Smooth muscle cell (in vitro differentiated cells): ENCODE measurements around the gene SPRED3. TPM values are rescaled to one million over a fixed set of nuclear protein-coding genes. Genes with fewer than 3 reads are reported as not detected.

Experiments used
- DNase-seq: peaks from one replicate; lab custom pipeline; 2025; ENCODE audit not compliant: unreplicated experiment; lab: John Stamatoyannopoulos, UW
- H2AFZ ChIP-seq: fragments of 200-600 bp; sonication (generic); 2 replicates; pipeline ENCODE4 v1.6.0; 2016; ENCODE audit warnings: antibody characterized with exemption, low read depth, mild to moderate bottlenecking
- H3F3A ChIP-seq: fragments of 200-600 bp; sonication (generic); 2 replicates; pipeline ENCODE4 v1.6.0; 2017; ENCODE audit warnings: antibody characterized with exemption, low read depth
- H3K27ac ChIP-seq: fragments of 200-600 bp; sonication (generic); 2 replicates; pipeline ENCODE4 v1.5.1; 2016; ENCODE audit warnings: low read depth, mild to moderate bottlenecking
- H3K27me3 ChIP-seq: fragments of 200-600 bp; sonication (generic); 2 replicates; pipeline ENCODE4 v1.6.1; 2016; ENCODE audit warnings: low read depth, mild to moderate bottlenecking
- H3K36me3 ChIP-seq: fragments of 200-600 bp; sonication (generic); 2 replicates; pipeline ENCODE4 v1.5.1; 2016; ENCODE audit warnings: low read depth
- H3K4me1 ChIP-seq: fragments of 200-600 bp; sonication (generic); 2 replicates; pipeline ENCODE4 v1.5.1; 2016; ENCODE audit warnings: low read depth
- H3K4me2 ChIP-seq: fragments of 200-600 bp; sonication (generic); 2 replicates; pipeline ENCODE4 v1.6.0; 2016; ENCODE audit warnings: mild to moderate bottlenecking
- H3K4me3 ChIP-seq: fragments of 200-600 bp; sonication (generic); 2 replicates; pipeline ENCODE4 v1.5.1; 2016; ENCODE audit warnings: mild to moderate bottlenecking
- H3K79me2 ChIP-seq: fragments of 200-600 bp; sonication (generic); 2 replicates; pipeline ENCODE4 v1.6.0; 2016; ENCODE audit warnings: low read depth, mild to moderate bottlenecking
- H3K9ac ChIP-seq: fragments of 200-600 bp; sonication (generic); 2 replicates; pipeline ENCODE4 v1.6.0; 2016; ENCODE audit warnings: low read depth
- H3K9me3 ChIP-seq: fragments of 200-600 bp; sonication (generic); replicated peaks from 2 replicates; pipeline ENCODE4 v1.5.1; 2016; ENCODE audit warnings: low read depth
- H4K20me1 ChIP-seq: fragments of 200-600 bp; sonication (generic); 2 replicates; pipeline ENCODE4 v1.6.0; 2016; ENCODE audit warnings: low read depth
- WGBS: methylation state at CpG from one replicate; pipeline ENCODE4 v1.1.7; 2016; ENCODE audit warnings: low lambda C conversion rate; 5-methylcytosine and 5-hydroxymethylcytosine counted together
- polyA plus RNA-seq: library from polyadenylated mRNA; unstranded; fragments of >200 nt; fragmentation: Nextera tagmentation; extraction: Ambion mirVana; gene quantifications from 2 replicates; pipeline ENCODE4 v1.2.1, GENCODE V29; 2016
- total RNA-seq: library from RNA; depleted of rRNA; stranded (reverse); fragments of >200 nt; gene quantifications from 2 replicates; pipeline ENCODE4 v1.2.3, GENCODE V29; 2014
- TF ChIP-seq, protein P1 (sequence below): fragments of 200-600 bp; sonication (generic); IDR thresholded peaks from 2 replicates; pipeline ENCODE4 v1.5.1; 2017; ENCODE audit warnings: borderline replicate concordance, mild to moderate bottlenecking, antibody characterized with exemption; ENCODE audit not compliant: insufficient read depth, poor library complexity, severe bottlenecking

SPRED3 gene
- total and polyA plus RNA-seq, 2 experiments from 2014 or later = 1.8 to 3.0 TPM

GRCh38 chr19:38370299-38370698, 18.2 kb upstream of the SPRED3 start:
- no peaks in the 10 kb centered on the region for H3K27me3 ChIP-seq
- 71% methylated on average over 12 of the region's 12 CpGs for WGBS
- H3K36me3 ChIP-seq = no peaks in the 10 kb centered on the region
- H3K27ac ChIP-seq = no peak overlapping the region
- H3K4me1 ChIP-seq = no peaks in the 10 kb centered on the region
- H3K4me3 ChIP-seq = no peak overlapping the region
- H3K9me3 ChIP-seq = no peaks in the 10 kb centered on the region
- H3K4me2 ChIP-seq = no peak overlapping the region
- peaks cover 2% of the 10 kb centered on the region for H3K79me2 ChIP-seq
- no peak overlapping the region for H2AFZ ChIP-seq
- TF ChIP-seq, protein P1, sequence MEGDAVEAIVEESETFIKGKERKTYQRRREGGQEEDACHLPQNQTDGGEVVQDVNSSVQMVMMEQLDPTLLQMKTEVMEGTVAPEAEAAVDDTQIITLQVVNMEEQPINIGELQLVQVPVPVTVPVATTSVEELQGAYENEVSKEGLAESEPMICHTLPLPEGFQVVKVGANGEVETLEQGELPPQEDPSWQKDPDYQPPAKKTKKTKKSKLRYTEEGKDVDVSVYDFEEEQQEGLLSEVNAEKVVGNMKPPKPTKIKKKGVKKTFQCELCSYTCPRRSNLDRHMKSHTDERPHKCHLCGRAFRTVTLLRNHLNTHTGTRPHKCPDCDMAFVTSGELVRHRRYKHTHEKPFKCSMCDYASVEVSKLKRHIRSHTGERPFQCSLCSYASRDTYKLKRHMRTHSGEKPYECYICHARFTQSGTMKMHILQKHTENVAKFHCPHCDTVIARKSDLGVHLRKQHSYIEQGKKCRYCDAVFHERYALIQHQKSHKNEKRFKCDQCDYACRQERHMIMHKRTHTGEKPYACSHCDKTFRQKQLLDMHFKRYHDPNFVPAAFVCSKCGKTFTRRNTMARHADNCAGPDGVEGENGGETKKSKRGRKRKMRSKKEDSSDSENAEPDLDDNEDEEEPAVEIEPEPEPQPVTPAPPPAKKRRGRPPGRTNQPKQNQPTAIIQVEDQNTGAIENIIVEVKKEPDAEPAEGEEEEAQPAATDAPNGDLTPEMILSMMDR = no peak
- no peak for DNase-seq
- H3F3A ChIP-seq = no peaks in the 10 kb centered on the region
- no peak overlapping the region for H3K9ac ChIP-seq
- no peaks in the 10 kb centered on the region for H4K20me1 ChIP-seq

- H2AFZ ChIP-seq = no peak overlapping the region
- DNase-seq = no peak
- no peak overlapping the region for H3K4me2 ChIP-seq
- WGBS = 83% methylated on average over 6 of the region's 6 CpGs
- peaks cover 10% of the 10 kb centered on the region for H3K79me2 ChIP-seq
- no peak overlapping the region for H3K27ac ChIP-seq
- TF ChIP-seq, protein P1 = no peak
- H3K4me3 ChIP-seq = no peak overlapping the region
- no peaks in the 10 kb centered on the region for H3K9me3 ChIP-seq
- H3K36me3 ChIP-seq = no peaks in the 10 kb centered on the region
- H3K9ac ChIP-seq = no peak overlapping the region
- H3K4me1 ChIP-seq = peaks cover 6% of the 10 kb centered on the region
- no peaks in the 10 kb centered on the region for H3K27me3 ChIP-seq
- no peaks in the 10 kb centered on the region for H3F3A ChIP-seq
- peaks cover 6% of the 10 kb centered on the region for H4K20me1 ChIP-seq
Observed at GRCh38 chr19:38371081-38371480, 17.4 kb upstream of the SPRED3 start.

DNA sequence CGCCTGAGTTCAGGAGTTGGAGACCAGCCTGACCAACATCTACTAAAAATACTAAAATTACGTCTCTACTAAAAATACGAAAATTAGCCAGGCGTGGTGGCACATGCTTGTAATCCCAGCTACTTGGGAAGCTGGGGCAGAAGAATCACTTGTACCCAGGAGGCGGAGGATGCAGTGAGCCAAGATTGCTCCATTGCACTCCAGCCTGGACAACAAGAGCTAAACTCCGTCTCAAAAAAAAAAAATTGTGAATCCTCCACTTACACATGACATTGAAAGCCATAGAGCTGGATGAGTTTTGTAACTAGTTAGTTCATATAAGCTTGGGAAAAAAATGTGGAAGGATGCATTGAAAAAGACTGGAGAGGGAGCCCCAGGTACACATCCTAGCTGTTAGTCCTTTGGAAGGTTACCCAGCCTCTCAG, 14.6 kb upstream of the SPRED3 start:
- 78% methylated on average over 6 of the region's 6 CpGs for WGBS
- TF ChIP-seq, protein P1 = no peak
- Histone ChIP-seq H2AFZ (peak overlapping the region; percentile 81), H3K9ac (peak overlapping the region; percentile 54), H3K4me2 (peak overlapping the region; percentile 81), H3K4me1 (peaks cover 9% of the 10 kb centered on the region), H3K27ac (peak overlapping the region; percentile 95), H3F3A (no peaks in the 10 kb centered on the region), H3K79me2 (peaks cover 37% of the 10 kb centered on the region), H3K36me3 (no peaks in the 10 kb centered on the region), H3K9me3 (no peaks in the 10 kb centered on the region), H4K20me1 (peaks cover 34% of the 10 kb centered on the region), H3K27me3 (no peaks in the 10 kb centered on the region), H3K4me3 (peak overlapping the region; percentile 78)
- no peak for DNase-seq
